ENCODE measurements around the gene ATF2. TPM values are rescaled to one million over a fixed set of nuclear protein-coding genes. Genes with fewer than 3 reads are reported as not detected.

Gene ATF2
- total and polyA plus RNA-seq, 2 of the 13 experiments (the other 11 are each of a cell fraction or from before 2014, with no cell fraction given), result 91.6 to 95.1 TPM

DNA sequence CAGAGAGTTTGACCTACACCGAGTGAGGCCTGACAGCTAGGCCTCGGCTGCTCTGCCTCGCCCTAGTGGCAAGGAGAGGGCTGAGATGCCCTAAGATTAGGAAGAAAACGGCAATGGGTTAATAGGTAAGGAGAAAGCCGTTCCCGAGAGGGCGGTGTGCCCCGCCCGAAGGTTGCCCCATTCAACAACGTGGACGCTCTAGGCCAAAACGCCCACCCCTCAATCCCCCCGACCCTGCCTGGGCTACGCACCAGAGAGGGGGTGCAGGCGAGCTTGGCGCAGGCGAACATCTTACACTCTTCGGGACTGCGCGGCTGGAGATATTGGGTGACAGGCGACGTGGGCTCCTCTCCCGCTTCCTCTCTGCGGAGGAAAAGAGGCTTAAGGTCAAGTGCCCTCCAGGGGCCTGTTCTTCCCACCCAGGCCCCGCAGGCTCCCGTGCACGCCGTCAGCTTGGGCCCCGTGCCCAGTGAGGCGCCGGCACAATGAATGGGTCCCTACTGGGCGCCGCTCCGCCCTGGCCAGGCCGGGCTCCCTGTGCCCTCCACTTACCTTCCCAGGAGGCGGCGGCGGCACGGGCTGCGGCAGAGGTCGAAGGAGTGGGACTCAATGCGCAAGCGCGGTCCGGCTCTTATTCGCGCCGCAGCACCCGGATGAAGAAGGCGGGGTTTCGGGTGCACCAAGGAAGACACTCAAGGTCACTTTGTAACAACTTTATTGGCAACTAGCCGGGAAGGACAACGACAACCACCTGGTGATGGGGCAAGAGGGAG lies 13.3 kb upstream of the ATF2 start, which contains the start of gene ATP5MC3 (continued):
- TF ChIP-seq, protein P1, sequence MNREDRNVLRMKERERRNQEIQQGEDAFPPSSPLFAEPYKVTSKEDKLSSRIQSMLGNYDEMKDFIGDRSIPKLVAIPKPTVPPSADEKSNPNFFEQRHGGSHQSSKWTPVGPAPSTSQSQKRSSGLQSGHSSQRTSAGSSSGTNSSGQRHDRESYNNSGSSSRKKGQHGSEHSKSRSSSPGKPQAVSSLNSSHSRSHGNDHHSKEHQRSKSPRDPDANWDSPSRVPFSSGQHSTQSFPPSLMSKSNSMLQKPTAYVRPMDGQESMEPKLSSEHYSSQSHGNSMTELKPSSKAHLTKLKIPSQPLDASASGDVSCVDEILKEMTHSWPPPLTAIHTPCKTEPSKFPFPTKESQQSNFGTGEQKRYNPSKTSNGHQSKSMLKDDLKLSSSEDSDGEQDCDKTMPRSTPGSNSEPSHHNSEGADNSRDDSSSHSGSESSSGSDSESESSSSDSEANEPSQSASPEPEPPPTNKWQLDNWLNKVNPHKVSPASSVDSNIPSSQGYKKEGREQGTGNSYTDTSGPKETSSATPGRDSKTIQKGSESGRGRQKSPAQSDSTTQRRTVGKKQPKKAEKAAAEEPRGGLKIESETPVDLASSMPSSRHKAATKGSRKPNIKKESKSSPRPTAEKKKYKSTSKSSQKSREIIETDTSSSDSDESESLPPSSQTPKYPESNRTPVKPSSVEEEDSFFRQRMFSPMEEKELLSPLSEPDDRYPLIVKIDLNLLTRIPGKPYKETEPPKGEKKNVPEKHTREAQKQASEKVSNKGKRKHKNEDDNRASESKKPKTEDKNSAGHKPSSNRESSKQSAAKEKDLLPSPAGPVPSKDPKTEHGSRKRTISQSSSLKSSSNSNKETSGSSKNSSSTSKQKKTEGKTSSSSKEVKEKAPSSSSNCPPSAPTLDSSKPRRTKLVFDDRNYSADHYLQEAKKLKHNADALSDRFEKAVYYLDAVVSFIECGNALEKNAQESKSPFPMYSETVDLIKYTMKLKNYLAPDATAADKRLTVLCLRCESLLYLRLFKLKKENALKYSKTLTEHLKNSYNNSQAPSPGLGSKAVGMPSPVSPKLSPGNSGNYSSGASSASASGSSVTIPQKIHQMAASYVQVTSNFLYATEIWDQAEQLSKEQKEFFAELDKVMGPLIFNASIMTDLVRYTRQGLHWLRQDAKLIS (CRISPR knock-in tag; IDR thresholded peaks at IDR 0.05), result peak; percentile 59; the same call in 1 of the 2 replicates
- 0 out of 2 replicates have a peak, but pooled peaks have one; percentile 44 for TF ChIP-seq HMG20B (CRISPR knock-in tag; conservative IDR thresholded peaks at IDR 0.05)
- TF ChIP-seq, protein P2, sequence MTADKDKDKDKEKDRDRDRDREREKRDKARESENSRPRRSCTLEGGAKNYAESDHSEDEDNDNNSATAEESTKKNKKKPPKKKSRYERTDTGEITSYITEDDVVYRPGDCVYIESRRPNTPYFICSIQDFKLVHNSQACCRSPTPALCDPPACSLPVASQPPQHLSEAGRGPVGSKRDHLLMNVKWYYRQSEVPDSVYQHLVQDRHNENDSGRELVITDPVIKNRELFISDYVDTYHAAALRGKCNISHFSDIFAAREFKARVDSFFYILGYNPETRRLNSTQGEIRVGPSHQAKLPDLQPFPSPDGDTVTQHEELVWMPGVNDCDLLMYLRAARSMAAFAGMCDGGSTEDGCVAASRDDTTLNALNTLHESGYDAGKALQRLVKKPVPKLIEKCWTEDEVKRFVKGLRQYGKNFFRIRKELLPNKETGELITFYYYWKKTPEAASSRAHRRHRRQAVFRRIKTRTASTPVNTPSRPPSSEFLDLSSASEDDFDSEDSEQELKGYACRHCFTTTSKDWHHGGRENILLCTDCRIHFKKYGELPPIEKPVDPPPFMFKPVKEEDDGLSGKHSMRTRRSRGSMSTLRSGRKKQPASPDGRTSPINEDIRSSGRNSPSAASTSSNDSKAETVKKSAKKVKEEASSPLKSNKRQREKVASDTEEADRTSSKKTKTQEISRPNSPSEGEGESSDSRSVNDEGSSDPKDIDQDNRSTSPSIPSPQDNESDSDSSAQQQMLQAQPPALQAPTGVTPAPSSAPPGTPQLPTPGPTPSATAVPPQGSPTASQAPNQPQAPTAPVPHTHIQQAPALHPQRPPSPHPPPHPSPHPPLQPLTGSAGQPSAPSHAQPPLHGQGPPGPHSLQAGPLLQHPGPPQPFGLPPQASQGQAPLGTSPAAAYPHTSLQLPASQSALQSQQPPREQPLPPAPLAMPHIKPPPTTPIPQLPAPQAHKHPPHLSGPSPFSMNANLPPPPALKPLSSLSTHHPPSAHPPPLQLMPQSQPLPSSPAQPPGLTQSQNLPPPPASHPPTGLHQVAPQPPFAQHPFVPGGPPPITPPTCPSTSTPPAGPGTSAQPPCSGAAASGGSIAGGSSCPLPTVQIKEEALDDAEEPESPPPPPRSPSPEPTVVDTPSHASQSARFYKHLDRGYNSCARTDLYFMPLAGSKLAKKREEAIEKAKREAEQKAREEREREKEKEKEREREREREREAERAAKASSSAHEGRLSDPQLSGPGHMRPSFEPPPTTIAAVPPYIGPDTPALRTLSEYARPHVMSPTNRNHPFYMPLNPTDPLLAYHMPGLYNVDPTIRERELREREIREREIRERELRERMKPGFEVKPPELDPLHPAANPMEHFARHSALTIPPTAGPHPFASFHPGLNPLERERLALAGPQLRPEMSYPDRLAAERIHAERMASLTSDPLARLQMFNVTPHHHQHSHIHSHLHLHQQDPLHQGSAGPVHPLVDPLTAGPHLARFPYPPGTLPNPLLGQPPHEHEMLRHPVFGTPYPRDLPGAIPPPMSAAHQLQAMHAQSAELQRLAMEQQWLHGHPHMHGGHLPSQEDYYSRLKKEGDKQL (CRISPR knock-in tag; IDR thresholded peaks at IDR 0.05; ENCODE audit: low read depth), result no peak
- peak; percentile 93 for TF ChIP-seq PHF8 (CRISPR knock-in tag; IDR thresholded peaks at IDR 0.05)
- peak; percentile 84 for TF ChIP-seq AHR (CRISPR knock-in tag; IDR thresholded peaks at IDR 0.05)
- TF ChIP-seq, protein P3, sequence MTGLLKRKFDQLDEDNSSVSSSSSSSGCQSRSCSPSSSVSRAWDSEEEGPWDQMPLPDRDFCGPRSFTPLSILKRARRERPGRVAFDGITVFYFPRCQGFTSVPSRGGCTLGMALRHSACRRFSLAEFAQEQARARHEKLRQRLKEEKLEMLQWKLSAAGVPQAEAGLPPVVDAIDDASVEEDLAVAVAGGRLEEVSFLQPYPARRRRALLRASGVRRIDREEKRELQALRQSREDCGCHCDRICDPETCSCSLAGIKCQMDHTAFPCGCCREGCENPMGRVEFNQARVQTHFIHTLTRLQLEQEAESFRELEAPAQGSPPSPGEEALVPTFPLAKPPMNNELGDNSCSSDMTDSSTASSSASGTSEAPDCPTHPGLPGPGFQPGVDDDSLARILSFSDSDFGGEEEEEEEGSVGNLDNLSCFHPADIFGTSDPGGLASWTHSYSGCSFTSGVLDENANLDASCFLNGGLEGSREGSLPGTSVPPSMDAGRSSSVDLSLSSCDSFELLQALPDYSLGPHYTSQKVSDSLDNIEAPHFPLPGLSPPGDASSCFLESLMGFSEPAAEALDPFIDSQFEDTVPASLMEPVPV (CRISPR knock-in tag; IDR thresholded peaks at IDR 0.05), result peak; percentile 89
- TF ChIP-seq ZNF10 (CRISPR knock-in tag; IDR thresholded peaks at IDR 0.05; ENCODE audit: borderline replicate concordance, low read depth), result no peak
- peak; percentile 93 for TF ChIP-seq TMF1 (CRISPR knock-in tag; IDR thresholded peaks at IDR 0.05; ENCODE audit: low read depth)
- no peak for TF ChIP-seq JARID2 (CRISPR knock-in tag; IDR thresholded peaks at IDR 0.05; ENCODE audit: insufficient replicate concordance)
- TF ChIP-seq SNAPC2 (CRISPR knock-in tag; IDR thresholded peaks at IDR 0.05), result peak; percentile 42
- peak; percentile 82 for TF ChIP-seq ZNF749 (CRISPR knock-in tag; IDR thresholded peaks at IDR 0.05; ENCODE audit: borderline replicate concordance)
- peak; percentile 75; the same call in 1 of the 2 replicates for TF ChIP-seq SP5 (CRISPR knock-in tag; IDR thresholded peaks at IDR 0.05; ENCODE audit: borderline replicate concordance, low read depth)
- TF ChIP-seq, protein P4, sequence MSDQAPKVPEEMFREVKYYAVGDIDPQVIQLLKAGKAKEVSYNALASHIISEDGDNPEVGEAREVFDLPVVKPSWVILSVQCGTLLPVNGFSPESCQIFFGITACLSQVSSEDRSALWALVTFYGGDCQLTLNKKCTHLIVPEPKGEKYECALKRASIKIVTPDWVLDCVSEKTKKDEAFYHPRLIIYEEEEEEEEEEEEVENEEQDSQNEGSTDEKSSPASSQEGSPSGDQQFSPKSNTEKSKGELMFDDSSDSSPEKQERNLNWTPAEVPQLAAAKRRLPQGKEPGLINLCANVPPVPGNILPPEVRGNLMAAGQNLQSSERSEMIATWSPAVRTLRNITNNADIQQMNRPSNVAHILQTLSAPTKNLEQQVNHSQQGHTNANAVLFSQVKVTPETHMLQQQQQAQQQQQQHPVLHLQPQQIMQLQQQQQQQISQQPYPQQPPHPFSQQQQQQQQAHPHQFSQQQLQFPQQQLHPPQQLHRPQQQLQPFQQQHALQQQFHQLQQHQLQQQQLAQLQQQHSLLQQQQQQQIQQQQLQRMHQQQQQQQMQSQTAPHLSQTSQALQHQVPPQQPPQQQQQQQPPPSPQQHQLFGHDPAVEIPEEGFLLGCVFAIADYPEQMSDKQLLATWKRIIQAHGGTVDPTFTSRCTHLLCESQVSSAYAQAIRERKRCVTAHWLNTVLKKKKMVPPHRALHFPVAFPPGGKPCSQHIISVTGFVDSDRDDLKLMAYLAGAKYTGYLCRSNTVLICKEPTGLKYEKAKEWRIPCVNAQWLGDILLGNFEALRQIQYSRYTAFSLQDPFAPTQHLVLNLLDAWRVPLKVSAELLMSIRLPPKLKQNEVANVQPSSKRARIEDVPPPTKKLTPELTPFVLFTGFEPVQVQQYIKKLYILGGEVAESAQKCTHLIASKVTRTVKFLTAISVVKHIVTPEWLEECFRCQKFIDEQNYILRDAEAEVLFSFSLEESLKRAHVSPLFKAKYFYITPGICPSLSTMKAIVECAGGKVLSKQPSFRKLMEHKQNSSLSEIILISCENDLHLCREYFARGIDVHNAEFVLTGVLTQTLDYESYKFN (CRISPR knock-in tag; conservative IDR thresholded peaks at IDR 0.05), result no peak; the same call in 1 of the 2 replicates

Data from HepG2 (cell line).